ENCODE data around the gene CSNK1D. TPM values are rescaled to one million over a fixed set of nuclear protein-coding genes. Genes with fewer than 3 reads are reported as not detected.

Gene CSNK1D
- total RNA-seq, 1 donor from 2014 or later: 41.5 TPM

GRCh38 chr17:82318772-82319606, 45.5 kb upstream of the CSNK1D start:
- no peak overlapping the region for H3K27ac Mint-ChIP-seq
- peaks cover 22% of the 10 kb centered on the region for H3K27me3 ChIP-seq
- TF ChIP-seq CTCF (IDR thresholded peaks at IDR 0.05) (no peak), EZH2phosphoT487 (IDR thresholded peaks at IDR 0.05) (no peak), EZH2 (IDR thresholded peaks at IDR 0.05) (no peak)
- H3F3A ChIP-seq (ENCODE audit: low read depth): peaks cover 28% of the 10 kb centered on the region
- no peak overlapping the region for H3K4me2 ChIP-seq
- no peak overlapping the region for H3K4me3 Mint-ChIP-seq
- no peaks in the 10 kb centered on the region for H3K9me3 ChIP-seq (ENCODE audit: low read depth)
- peaks cover 16% of the 10 kb centered on the region for H3K4me1 Mint-ChIP-seq
- H3K9me3 Mint-ChIP-seq: no peaks in the 10 kb centered on the region
- no peak overlapping the region for H3K9ac ChIP-seq
- H3K4me1 ChIP-seq: peaks cover 22% of the 10 kb centered on the region
- H3K36me3 Mint-ChIP-seq: no peaks in the 10 kb centered on the region
- H2AFZ ChIP-seq (replicated peaks): no peak overlapping the region
- peaks cover 6% of the 10 kb centered on the region for H3K27me3 Mint-ChIP-seq (ENCODE audit: insufficient read depth, low read depth)
- no peak overlapping the region for H3K4me3 ChIP-seq
- no peaks in the 10 kb centered on the region for H3K36me3 ChIP-seq
- no peak for DNase-seq (ENCODE audit: low spot score)
- no peaks in the 10 kb centered on the region for H3K79me2 ChIP-seq (ENCODE audit: low read depth)
- H4K20me1 ChIP-seq (ENCODE audit: low read depth): no peaks in the 10 kb centered on the region
- H3K27ac ChIP-seq: no peak overlapping the region

DNA sequence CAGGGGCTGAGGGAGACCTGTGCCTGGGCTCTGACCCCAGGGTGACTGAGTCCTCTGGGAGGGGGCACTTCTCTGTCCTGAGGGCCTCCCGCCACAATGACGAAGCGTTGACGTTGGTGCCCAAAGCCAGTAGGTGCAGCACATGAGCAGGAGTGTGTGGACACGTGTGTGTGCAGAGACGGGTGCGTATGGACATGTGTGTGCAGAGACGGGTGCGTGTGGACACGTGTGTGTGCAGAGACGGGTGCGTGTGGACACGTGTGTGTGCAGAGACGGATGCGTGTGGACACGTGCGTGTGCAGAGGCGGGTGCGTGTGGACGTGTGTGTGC, 44.6 kb upstream of the CSNK1D start:
- TF ChIP-seq CTCF (IDR thresholded peaks at IDR 0.05) (no peak), EZH2phosphoT487 (IDR thresholded peaks at IDR 0.05) (no peak), EZH2 (IDR thresholded peaks at IDR 0.05) (no peak)
- H3K4me1 ChIP-seq: peaks cover 22% of the 10 kb centered on the region
- H3F3A ChIP-seq (ENCODE audit: low read depth): peaks cover 28% of the 10 kb centered on the region
- no peaks in the 10 kb centered on the region for H3K36me3 ChIP-seq
- peaks cover 22% of the 10 kb centered on the region for H3K27me3 ChIP-seq
- no peak overlapping the region for H3K4me2 ChIP-seq
- Mint-ChIP-seq H3K36me3 (no peaks in the 10 kb centered on the region), H3K27ac (no peak overlapping the region), H3K9me3 (no peaks in the 10 kb centered on the region), H3K4me3 (no peak overlapping the region), H3K27me3 (ENCODE audit: insufficient read depth, low read depth) (peaks cover 9% of the 10 kb centered on the region), H3K4me1 (peaks cover 20% of the 10 kb centered on the region)
- no peak overlapping the region for H2AFZ ChIP-seq (replicated peaks)
- H3K9me3 ChIP-seq (ENCODE audit: low read depth): no peaks in the 10 kb centered on the region
- DNase-seq (ENCODE audit: low spot score): no peak
- no peak overlapping the region for H3K27ac ChIP-seq
- H3K79me2 ChIP-seq (ENCODE audit: low read depth): no peaks in the 10 kb centered on the region
- H4K20me1 ChIP-seq (ENCODE audit: low read depth): no peaks in the 10 kb centered on the region
- no peak overlapping the region for H3K4me3 ChIP-seq
- no peak overlapping the region for H3K9ac ChIP-seq

DNA sequence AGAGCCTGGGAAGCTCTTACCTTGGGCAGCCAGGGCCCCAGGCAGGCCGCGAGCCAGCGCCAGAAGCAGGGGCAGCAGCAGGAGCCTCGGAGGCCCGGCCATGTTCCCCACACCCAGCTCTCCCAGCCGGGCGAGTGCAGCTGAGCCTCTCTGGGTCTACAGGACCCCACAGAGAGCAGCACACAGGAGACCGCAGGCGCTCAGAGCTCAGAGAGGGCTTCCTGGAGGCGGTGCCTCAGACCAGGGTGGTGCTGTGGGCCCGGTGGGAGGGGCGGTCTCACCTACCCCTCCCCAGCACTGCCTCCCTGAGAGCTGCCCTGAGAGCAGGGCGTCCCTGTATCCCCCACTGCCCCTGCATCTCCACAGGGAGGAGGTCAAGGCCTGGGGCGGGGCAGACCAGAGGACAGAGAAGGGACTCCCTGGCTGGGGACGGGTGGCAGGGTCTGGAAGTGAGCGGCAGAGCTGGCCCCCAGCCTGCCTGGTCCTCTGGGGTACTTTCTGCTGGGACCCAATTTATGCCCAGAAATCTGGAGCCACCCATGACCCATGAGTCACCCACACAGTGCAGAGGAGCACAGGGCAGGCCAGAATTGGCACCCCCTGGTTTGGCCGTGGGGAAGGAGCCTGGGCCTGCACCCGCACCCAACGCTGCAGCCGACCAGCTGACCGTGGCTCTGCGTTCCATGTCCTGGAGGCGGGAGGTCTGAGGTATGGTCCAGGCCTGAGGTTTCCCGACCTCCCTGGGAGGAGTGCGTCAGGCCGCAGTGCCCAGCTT, 44.1 kb upstream of the CSNK1D start, which contains the start of gene CD7:
TSS of gene CD7 (minus strand) at position 215 of the 775 bp plus-strand sequence. CDS start at position 102, 113 bp downstream.
- Mint-ChIP-seq H3K4me3 (no peak within 1 kb of the TSS), H3K27ac (no peak within 1 kb of the TSS), H3K27me3 (ENCODE audit: insufficient read depth, low read depth) (peaks cover 9% of the 10 kb centered on the region), H3K9me3 (no peaks in the 10 kb centered on the region), H3K36me3 (no peaks in the 10 kb centered on the region), H3K4me1 (peaks cover 20% of the 10 kb centered on the region)
- H3K9ac ChIP-seq: no peak within 1 kb of the TSS
- peaks cover 28% of the 10 kb centered on the region for H3F3A ChIP-seq (ENCODE audit: low read depth)
- peaks cover 22% of the 10 kb centered on the region for H3K4me1 ChIP-seq
- no peak within 1 kb of the TSS for H3K4me2 ChIP-seq
- DNase-seq (ENCODE audit: low spot score): no peak
- peaks cover 20% of the 10 kb centered on the region for H3K27me3 ChIP-seq
- H3K9me3 ChIP-seq (ENCODE audit: low read depth): no peaks in the 10 kb centered on the region
- H3K36me3 ChIP-seq: no peaks in the 10 kb centered on the region
- no peaks in the 10 kb centered on the region for H4K20me1 ChIP-seq (ENCODE audit: low read depth)
- H2AFZ ChIP-seq (replicated peaks): no peak within 1 kb of the TSS
- TF ChIP-seq EZH2phosphoT487 (IDR thresholded peaks at IDR 0.05) (no peak), EZH2 (IDR thresholded peaks at IDR 0.05) (no peak)
- H3K79me2 ChIP-seq (ENCODE audit: low read depth): no peaks in the 10 kb centered on the region
- no peak within 1 kb of the TSS for H3K4me3 ChIP-seq
- no peak within 1 kb of the TSS for H3K27ac ChIP-seq
